Astrocyte of the spinal cord (primary cell): Measurements from ENCODE around the gene PLEKHM2.

Source experiments
- DNase-seq: peaks from one replicate; pipeline ENCODE4 v3.0.0; 2011; ENCODE audit warnings: low read depth, low spot score
- H3K4me3 ChIP-seq: 2 replicates; pipeline ENCODE4 v1.5.1; 2011; ENCODE audit warnings: low read depth, mild to moderate bottlenecking, low read length, moderate library complexity
- CTCF ChIP-seq: IDR thresholded peaks from 2 replicates; pipeline ENCODE4 v1.5.1; 2012; ENCODE audit warnings: low read depth, mild to moderate bottlenecking, low read length, inconsistent platforms
- in situ Hi-C: cut with HindIII; loops from 2 replicates; pipeline ENCODE4 v1.10.0; 2017; ENCODE audit warnings: low sequenced_read_pairs

Gene PLEKHM2

GRCh38 chr1:15663925-15664324 is 20.2 kb upstream of the PLEKHM2 start:
- in situ Hi-C loops: no loop called here
- no peak for TF ChIP-seq CTCF
- no peak overlapping the region for H3K4me3 ChIP-seq
- no peak for DNase-seq

- in situ Hi-C loops: no loop called here
- no peak overlapping the region for H3K4me3 ChIP-seq
- DNase-seq: no peak
- no peak for TF ChIP-seq CTCF
Observed at GRCh38 chr1:15667362-15667761, 16.8 kb upstream of the PLEKHM2 start.

GRCh38 chr1:15668089-15668754 is 15.9 kb upstream of the PLEKHM2 start:
- in situ Hi-C loops: no loop called here
- no peak for TF ChIP-seq CTCF
- DNase-seq: no peak
- no peak overlapping the region for H3K4me3 ChIP-seq

- in situ Hi-C loops: no loop called here
- no peak overlapping the region for H3K4me3 ChIP-seq
- DNase-seq: no peak
- TF ChIP-seq CTCF: no peak
Observed at GRCh38 chr1:15669074-15669473, 15.0 kb upstream of the PLEKHM2 start.

GRCh38 chr1:15669864-15670263 is 14.3 kb upstream of the PLEKHM2 start:
- H3K4me3 ChIP-seq: no peak overlapping the region
- no peak for TF ChIP-seq CTCF
- DNase-seq: no peak
- in situ Hi-C loops: no loop called here

GRCh38 chr1:15671430-15671829 is 12.7 kb upstream of the PLEKHM2 start:
- in situ Hi-C loops: no loop called here
- TF ChIP-seq CTCF: no peak
- no peak overlapping the region for H3K4me3 ChIP-seq
- no peak for DNase-seq
